Natural killer cell (primary cell): ENCODE data around the gene MAP2K3. TPM values are rescaled to one million over a fixed set of nuclear protein-coding genes. Genes with fewer than 3 reads are reported as not detected.

Experiments
- ATAC-seq, 3 donors: fragments of 150-1000 bp in 2 of 3; fragments of 200-7000 bp in 1 of 3; cut with Tn5 transposase; 1 replicate in 1 of 3; 2 replicates in 2 of 3; pipeline ENCODE4 v1.10.0; 2021; ENCODE audit warnings: mild to moderate bottlenecking in 2 of 3, moderate library complexity in 2 of 3
- DNase-seq, 2 donors: peaks; one replicate each; pipeline versions ENCODE4 v3.0.0 to v3.0.0-alpha.2; 2013 to 2021; ENCODE audit warnings: mixed read lengths in 1 of 2
- H3K27ac ChIP-seq: one replicate; pipeline ENCODE4 v1.5.1; 2013; ENCODE audit warnings: mild to moderate bottlenecking, low read length
- H3K27me3 ChIP-seq: one replicate; pipeline ENCODE4 v1.6.1; 2013; ENCODE audit warnings: low read length; ENCODE audit not compliant: control insufficient read depth, insufficient read depth
- H3K36me3 ChIP-seq: one replicate; pipeline ENCODE4 v1.6.1; 2013; ENCODE audit warnings: low read length; ENCODE audit not compliant: control insufficient read depth, insufficient read depth
- H3K4me1 ChIP-seq: one replicate; pipeline ENCODE4 v1.6.1; 2013; ENCODE audit warnings: low read length; ENCODE audit not compliant: control insufficient read depth, insufficient read depth
- H3K4me3 ChIP-seq: one replicate; pipeline ENCODE4 v1.5.1; 2013; ENCODE audit warnings: low read length
- H3K9me3 ChIP-seq: one replicate; pipeline ENCODE4 v1.6.1; 2013; ENCODE audit warnings: low read length; ENCODE audit not compliant: control insufficient read depth, insufficient read depth
- H3K27ac Mint-ChIP-seq, 2 donors: one replicate each; pipeline ENCODE4 v1.8.0; 2022; ENCODE audit warnings: mild to moderate bottlenecking in 2 of 2, mixed read lengths in 2 of 2, moderate library complexity in 1 of 2
- H3K27me3 Mint-ChIP-seq, 2 donors: one replicate each; pipeline ENCODE4 v1.8.0; 2022; ENCODE audit warnings: low read depth in 2 of 2, mixed read lengths in 2 of 2
- H3K36me3 Mint-ChIP-seq: one replicate; pipeline ENCODE4 v1.8.0; 2022; ENCODE audit warnings: mixed read lengths
- H3K4me1 Mint-ChIP-seq, 2 donors: one replicate each; pipeline ENCODE4 v1.8.0; 2022; ENCODE audit warnings: mixed read lengths in 2 of 2
- H3K4me3 Mint-ChIP-seq: one replicate; pipeline ENCODE4 v1.8.0; 2022; ENCODE audit warnings: mild to moderate bottlenecking, moderate library complexity, mixed read lengths
- H3K9me3 Mint-ChIP-seq, 2 donors: one replicate each; pipeline ENCODE4 v1.8.0; 2022; ENCODE audit warnings: mixed read lengths in 2 of 2
- whole genome bisulfite sequencing: methylation state at CpG from one replicate; pipeline ENCODE4 v1.1.7; 2013; ENCODE audit warnings: missing lambda C conversion rate; ENCODE audit not compliant: insufficient coverage; 5-methylcytosine and 5-hydroxymethylcytosine counted together
- intact Hi-C: fragments of 100-400 bp; cut with micrococcal nuclease; formaldehyde crosslinking; loops from one replicate; pipeline ENCODE4 v1.14.2; 2022
- total RNA-seq, 4 donors: library from RNA; stranded (reverse); fragments of 120-200 nt in 1 of 4; gene quantifications; one replicate each; pipeline versions ENCODE4 v1.2.3 to v1.2.4, GENCODE V29; 2013 to 2022
- TF ChIP-seq, protein P1 (sequence below): fragments of 200-600 bp; IDR thresholded peaks from one replicate; pipeline ENCODE4 v1.8.0; 2022; ENCODE audit warnings: antibody characterized with exemption

MAP2K3 gene
- total RNA-seq, 3 donors from 2014 or later (not counting 1 experiment from before 2014, with no cell fraction given) = 139 to 165 (median 162) TPM

DNA sequence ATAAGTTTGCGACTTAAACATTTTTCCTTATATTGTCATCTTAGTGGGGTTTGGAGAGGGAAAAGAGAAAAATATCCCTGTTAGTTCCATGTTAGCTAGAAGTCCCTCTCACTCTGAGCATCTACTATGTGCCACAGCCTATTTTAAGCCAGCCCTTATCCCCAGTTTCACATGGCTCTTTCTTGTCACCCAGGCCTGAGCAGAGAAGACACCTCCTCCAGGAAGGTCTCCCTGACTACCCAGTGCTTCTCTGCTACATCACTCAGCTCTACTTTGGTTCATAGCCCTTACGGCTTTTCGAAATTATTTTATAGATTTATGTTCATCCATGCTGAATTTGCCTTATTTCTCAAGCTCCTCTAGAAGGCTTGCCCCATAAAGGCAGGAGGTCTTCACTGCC is 7.2 kb upstream of the MAP2K3 start:
- Histone ChIP-seq H3K4me1 (peaks cover 36% of the 10 kb centered on the region), H3K4me3 (no peak overlapping the region), H3K27ac (no peak overlapping the region), H3K36me3 (no peaks in the 10 kb centered on the region), H3K9me3 (no peaks in the 10 kb centered on the region), H3K27me3 (no peaks in the 10 kb centered on the region)
- 97% methylated on average over 2 of the region's 3 CpGs for WGBS
- intact Hi-C loops = no loop called here
- Mint-ChIP-seq H3K4me1 (peaks cover 24 to 49% of the 10 kb centered on the region in 2 donors), H3K9me3 (no peaks in the 10 kb centered on the region), H3K4me3 (peak overlapping the region; percentile 71), H3K27ac (peak overlapping the region; percentile 25 to 64), H3K27me3 (no peaks in the 10 kb centered on the region), H3K36me3 (no peaks in the 10 kb centered on the region)
- DNase-seq (no peak), ATAC-seq (no peak)
- TF ChIP-seq, protein P1, sequence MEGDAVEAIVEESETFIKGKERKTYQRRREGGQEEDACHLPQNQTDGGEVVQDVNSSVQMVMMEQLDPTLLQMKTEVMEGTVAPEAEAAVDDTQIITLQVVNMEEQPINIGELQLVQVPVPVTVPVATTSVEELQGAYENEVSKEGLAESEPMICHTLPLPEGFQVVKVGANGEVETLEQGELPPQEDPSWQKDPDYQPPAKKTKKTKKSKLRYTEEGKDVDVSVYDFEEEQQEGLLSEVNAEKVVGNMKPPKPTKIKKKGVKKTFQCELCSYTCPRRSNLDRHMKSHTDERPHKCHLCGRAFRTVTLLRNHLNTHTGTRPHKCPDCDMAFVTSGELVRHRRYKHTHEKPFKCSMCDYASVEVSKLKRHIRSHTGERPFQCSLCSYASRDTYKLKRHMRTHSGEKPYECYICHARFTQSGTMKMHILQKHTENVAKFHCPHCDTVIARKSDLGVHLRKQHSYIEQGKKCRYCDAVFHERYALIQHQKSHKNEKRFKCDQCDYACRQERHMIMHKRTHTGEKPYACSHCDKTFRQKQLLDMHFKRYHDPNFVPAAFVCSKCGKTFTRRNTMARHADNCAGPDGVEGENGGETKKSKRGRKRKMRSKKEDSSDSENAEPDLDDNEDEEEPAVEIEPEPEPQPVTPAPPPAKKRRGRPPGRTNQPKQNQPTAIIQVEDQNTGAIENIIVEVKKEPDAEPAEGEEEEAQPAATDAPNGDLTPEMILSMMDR = no peak

DNA sequence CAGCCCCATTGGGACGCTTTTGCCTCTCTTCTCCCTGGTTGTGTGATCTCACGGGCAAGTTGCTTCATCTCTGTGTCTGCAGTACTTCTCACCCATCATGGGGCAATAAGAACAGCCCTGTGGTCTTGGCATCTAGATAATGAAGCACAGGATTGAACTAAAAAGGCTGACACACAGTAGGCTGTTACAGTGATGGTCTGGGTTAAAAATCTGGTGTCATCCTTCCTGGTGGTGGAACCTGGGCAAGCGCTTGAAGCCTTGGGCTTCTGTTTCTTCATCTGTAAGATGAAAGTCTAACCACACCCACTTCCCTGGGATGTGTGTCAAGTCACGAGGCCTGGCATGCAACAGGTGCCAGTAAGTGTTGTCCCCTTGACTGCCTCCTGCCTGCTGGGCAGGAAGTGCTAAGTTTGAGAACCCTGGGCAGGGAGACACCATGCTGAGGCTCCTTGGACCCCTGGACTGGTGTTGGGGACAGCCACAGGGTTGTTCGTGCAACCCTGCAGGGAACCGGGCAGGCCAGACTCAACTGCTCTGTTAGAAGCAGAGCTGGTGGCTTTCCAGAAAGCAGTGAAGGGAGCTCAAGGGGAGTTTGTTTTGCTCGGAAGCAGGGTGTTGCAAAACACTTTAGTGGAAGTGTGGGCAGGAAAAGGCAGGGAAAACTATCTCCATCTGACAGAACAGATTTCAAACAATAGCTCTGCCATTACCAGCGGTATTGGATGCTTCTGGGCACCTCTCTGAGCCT is 5.9 kb upstream of the MAP2K3 start:
- ATAC-seq (no peak), DNase-seq (peak in 1 of 2 donors; percentile 80)
- peaks cover 24 to 58% of the 10 kb centered on the region in 2 donors for H3K4me1 Mint-ChIP-seq
- H3K27me3 Mint-ChIP-seq = no peaks in the 10 kb centered on the region
- Histone ChIP-seq H3K4me1 (peaks cover 44% of the 10 kb centered on the region), H3K27ac (no peak overlapping the region), H3K4me3 (no peak overlapping the region), H3K9me3 (no peaks in the 10 kb centered on the region), H3K36me3 (no peaks in the 10 kb centered on the region), H3K27me3 (no peaks in the 10 kb centered on the region)
- H3K9me3 Mint-ChIP-seq = no peaks in the 10 kb centered on the region
- peak overlapping the region in 1 of 2 donors; percentile 48 for H3K27ac Mint-ChIP-seq
- H3K36me3 Mint-ChIP-seq = no peaks in the 10 kb centered on the region
- H3K4me3 Mint-ChIP-seq = no peak overlapping the region
- 65% methylated on average over 7 of the region's 8 CpGs for WGBS
- intact Hi-C loops = no loop called here
- TF ChIP-seq, protein P1 = no peak

DNA sequence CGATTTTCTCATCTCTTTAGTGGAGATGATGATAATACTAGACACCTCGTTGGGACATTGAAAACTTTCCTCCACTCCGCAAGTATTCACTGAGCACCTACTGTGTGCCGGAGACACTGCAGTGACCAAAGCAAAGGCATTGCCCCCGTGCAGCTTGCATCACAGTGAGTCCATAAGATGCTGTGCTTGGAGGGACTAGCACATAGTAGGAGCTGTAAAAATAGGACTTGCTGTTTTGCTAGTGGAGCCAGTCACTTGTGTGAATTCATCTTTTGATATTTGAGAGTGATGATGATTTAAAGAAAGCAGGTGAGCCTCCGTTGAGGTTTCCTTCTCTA is 5.3 kb upstream of the MAP2K3 start:
- ATAC-seq = no peak
- DNase-seq = peak in 1 of 2 donors; percentile 6
- Mint-ChIP-seq H3K36me3 (no peaks in the 10 kb centered on the region), H3K4me1 (peaks cover 24 to 61% of the 10 kb centered on the region in 2 donors), H3K27ac (no peak overlapping the region), H3K4me3 (no peak overlapping the region), H3K9me3 (no peaks in the 10 kb centered on the region), H3K27me3 (no peaks in the 10 kb centered on the region)
- TF ChIP-seq, protein P1 = no peak
- H3K27me3 ChIP-seq = no peaks in the 10 kb centered on the region
- 83% methylated on average over 6 of the region's 6 CpGs for WGBS
- peaks cover 48% of the 10 kb centered on the region for H3K4me1 ChIP-seq
- H3K9me3 ChIP-seq = no peaks in the 10 kb centered on the region
- H3K4me3 ChIP-seq = no peak overlapping the region
- H3K27ac ChIP-seq = no peak overlapping the region
- no peaks in the 10 kb centered on the region for H3K36me3 ChIP-seq
- intact Hi-C loops = no loop called here

- Histone ChIP-seq H3K27ac (no peak overlapping the region), H3K36me3 (no peaks in the 10 kb centered on the region), H3K27me3 (no peaks in the 10 kb centered on the region), H3K4me3 (no peak overlapping the region), H3K4me1 (peaks cover 48% of the 10 kb centered on the region), H3K9me3 (no peaks in the 10 kb centered on the region)
- H3K4me1 Mint-ChIP-seq = peaks cover 24 to 61% of the 10 kb centered on the region in 2 donors
- TF ChIP-seq, protein P1 = no peak
- H3K36me3 Mint-ChIP-seq = no peaks in the 10 kb centered on the region
- 82% methylated on average over 6 of the region's 6 CpGs for WGBS
- DNase-seq = no peak
- ATAC-seq = no peak
- H3K27ac Mint-ChIP-seq = peak overlapping the region; percentile 58 to 71
- no peak overlapping the region for H3K4me3 Mint-ChIP-seq
- H3K27me3 Mint-ChIP-seq = no peaks in the 10 kb centered on the region
- no peaks in the 10 kb centered on the region for H3K9me3 Mint-ChIP-seq
- intact Hi-C loops = no loop called here
Observed at GRCh38 chr17:21279582-21279981, 4.9 kb upstream of the MAP2K3 start.
